IPS DF 6.9 (cell line): ENCODE measurements around the gene NID2.
A peak's percentile ranks its signal among the peaks of the same experiment; 100 is the strongest.

Experiments used
- DNase-seq: peaks from one replicate; pipeline ENCODE4 v3.0.0-alpha.2; 2013; ENCODE audit warnings: low read depth, low spot score
- H3K27ac ChIP-seq: one replicate; pipeline ENCODE4 v1.5.1; 2013; ENCODE audit warnings: low read length, control low read depth
- H3K27me3 ChIP-seq: 2 replicates; pipeline ENCODE4 v1.6.1; 2013; ENCODE audit warnings: mild to moderate bottlenecking, low read length; ENCODE audit not compliant: control insufficient read depth, insufficient read depth
- H3K36me3 ChIP-seq: 2 replicates; pipeline ENCODE4 v1.6.1; 2013; ENCODE audit warnings: low read length; ENCODE audit not compliant: control insufficient read depth, insufficient read depth
- H3K4me1 ChIP-seq: 2 replicates; pipeline ENCODE4 v1.6.1; 2013; ENCODE audit warnings: low read length; ENCODE audit not compliant: control insufficient read depth, insufficient read depth
- H3K4me3 ChIP-seq: 2 replicates; pipeline ENCODE4 v1.5.1; 2013; ENCODE audit warnings: mild to moderate bottlenecking, low read length
- H3K9me3 ChIP-seq: 2 replicates; pipeline ENCODE4 v1.6.1; 2013; ENCODE audit warnings: low read length, inconsistent platforms; ENCODE audit not compliant: control insufficient read depth, insufficient read depth
- WGBS: extraction: QIAGEN DNeasy Blood & Tissue Kit; methylation state at CpG from one replicate; pipeline ENCODE4 v1.1.7; 2013; ENCODE audit warnings: mixed read lengths, missing lambda C conversion rate; ENCODE audit not compliant: insufficient read length, insufficient coverage; 5-methylcytosine and 5-hydroxymethylcytosine counted together

NID2 gene

GRCh38 chr14:52003324-52003723 is 65.5 kb downstream of the NID2 start:
- Histone ChIP-seq H3K27ac (no peak overlapping the region), H3K4me1 (no peaks in the 10 kb centered on the region; the same call in 1 of the 2 replicates), H3K36me3 (peaks cover 22% of the 10 kb centered on the region; the same call in 1 of the 2 replicates), H3K27me3 (no peaks in the 10 kb centered on the region), H3K4me3 (no peak overlapping the region), H3K9me3 (no peaks in the 10 kb centered on the region)
- DNase-seq = no peak
- no CpG with 5 or more reads among the region's 3 CpGs for WGBS

GRCh38 chr14:52002542-52002941 is 66.3 kb downstream of the NID2 start:
- Histone ChIP-seq H3K36me3 (peaks cover 17% of the 10 kb centered on the region; the same call in 1 of the 2 replicates), H3K27me3 (no peaks in the 10 kb centered on the region), H3K4me3 (no peak overlapping the region), H3K27ac (no peak overlapping the region), H3K9me3 (no peaks in the 10 kb centered on the region), H3K4me1 (no peaks in the 10 kb centered on the region; the same call in 1 of the 2 replicates)
- no peak for DNase-seq
- WGBS = no CpG with 5 or more reads among the region's 4 CpGs

- Histone ChIP-seq H3K4me1 (no peaks in the 10 kb centered on the region), H3K4me3 (no peak overlapping the region), H3K27me3 (no peaks in the 10 kb centered on the region), H3K27ac (no peak overlapping the region), H3K36me3 (peaks cover 14% of the 10 kb centered on the region; the same call in 1 of the 2 replicates), H3K9me3 (no peaks in the 10 kb centered on the region)
- no peak for DNase-seq
- no CpG with 5 or more reads among the region's 3 CpGs for WGBS
Measured at GRCh38 chr14:52000696-52001095, 68.2 kb downstream of the NID2 start.

GRCh38 chr14:52000019-52000582 is 68.8 kb downstream of the NID2 start:
- no peaks in the 10 kb centered on the region for H3K4me1 ChIP-seq
- H3K27ac ChIP-seq = no peak overlapping the region
- WGBS = no CpG with 5 or more reads among the region's 3 CpGs
- no peak for DNase-seq
- H3K27me3 ChIP-seq = no peaks in the 10 kb centered on the region
- no peak overlapping the region for H3K4me3 ChIP-seq
- no peaks in the 10 kb centered on the region for H3K9me3 ChIP-seq
- H3K36me3 ChIP-seq = peaks cover 9% of the 10 kb centered on the region; the same call in 1 of the 2 replicates

GRCh38 chr14:51999084-51999483 is 69.8 kb downstream of the NID2 start:
- Histone ChIP-seq H3K27me3 (no peaks in the 10 kb centered on the region), H3K4me1 (no peaks in the 10 kb centered on the region), H3K9me3 (no peaks in the 10 kb centered on the region), H3K27ac (no peak overlapping the region), H3K36me3 (peaks cover 9% of the 10 kb centered on the region; the same call in 1 of the 2 replicates), H3K4me3 (no peak overlapping the region)
- no peak for DNase-seq
- WGBS = no CpG with 5 or more reads among the region's 2 CpGs

- no peaks in the 10 kb centered on the region for H3K27me3 ChIP-seq
- H3K9me3 ChIP-seq = no peaks in the 10 kb centered on the region
- no peak overlapping the region for H3K4me3 ChIP-seq
- H3K27ac ChIP-seq = no peak overlapping the region
- no peak for DNase-seq
- H3K4me1 ChIP-seq = no peaks in the 10 kb centered on the region
- H3K36me3 ChIP-seq = peaks cover 6% of the 10 kb centered on the region; the same call in 1 of the 2 replicates
Measured at GRCh38 chr14:51998348-51998747, 70.5 kb downstream of the NID2 start.

GRCh38 chr14:51996148-51996746 is 72.6 kb downstream of the NID2 start:
- no peak for DNase-seq
- Histone ChIP-seq H3K27ac (no peak overlapping the region), H3K4me1 (no peaks in the 10 kb centered on the region), H3K4me3 (no peak overlapping the region), H3K9me3 (no peaks in the 10 kb centered on the region), H3K36me3 (peaks cover 3% of the 10 kb centered on the region; the same call in 1 of the 2 replicates), H3K27me3 (no peaks in the 10 kb centered on the region)
- no CpG with 5 or more reads among the region's 4 CpGs for WGBS

- DNase-seq = no peak
- 100% methylated on average over 2 of the region's 3 CpGs for WGBS
- Histone ChIP-seq H3K9me3 (no peaks in the 10 kb centered on the region), H3K4me3 (no peak overlapping the region), H3K27ac (no peak overlapping the region), H3K4me1 (no peaks in the 10 kb centered on the region; the same call in 1 of the 2 replicates), H3K36me3 (peaks cover 3% of the 10 kb centered on the region; the same call in 1 of the 2 replicates), H3K27me3 (no peaks in the 10 kb centered on the region)
Measured at GRCh38 chr14:51993285-51993920, 75.5 kb downstream of the NID2 start.

GRCh38 chr14:51990488-51990887 is 78.4 kb downstream of the NID2 start:
- Histone ChIP-seq H3K4me3 (peak overlapping the region; percentile 96; the same call in 1 of the 2 replicates), H3K4me1 (no peaks in the 10 kb centered on the region; the same call in 1 of the 2 replicates), H3K27ac (no peak overlapping the region), H3K27me3 (no peaks in the 10 kb centered on the region), H3K9me3 (no peaks in the 10 kb centered on the region), H3K36me3 (peaks cover 3% of the 10 kb centered on the region; the same call in 1 of the 2 replicates)
- no CpG with 5 or more reads among the region's 3 CpGs for WGBS
- no peak for DNase-seq

GRCh38 chr14:51989293-51990234 is 79.3 kb downstream of the NID2 start, which contains the start of gene RTRAF:
TSS of gene RTRAF (plus strand) at chr14:51989546. CDS start at chr14:51989640, 94 bp downstream.
- Histone ChIP-seq H3K27me3 (no peaks in the 10 kb centered on the region), H3K9me3 (no peaks in the 10 kb centered on the region), H3K27ac (no peak within 1 kb of the TSS), H3K36me3 (peaks cover 3% of the 10 kb centered on the region; the same call in 1 of the 2 replicates), H3K4me1 (no peaks in the 10 kb centered on the region; the same call in 1 of the 2 replicates), H3K4me3 (peak within 1 kb of the TSS; percentile 96)
- DNase-seq = peak; percentile 73
- no CpG with 5 or more reads among the region's 72 CpGs for WGBS
